A549 (cell line): Measurements from ENCODE around the gene FAM107B.
"Not testable (repeated sequence)": the region's sequence is repeated elsewhere in the genome, so short reads cannot be mapped to it uniquely, and the experiment has no call there.

Source experiments
- CBX8 ChIP-seq: fragments of 200-600 bp; sonication (generic); IDR thresholded peaks from 2 replicates; pipeline ENCODE4 v1.6.1; 2016
- MYC ChIP-seq: IDR thresholded peaks from 2 replicates; pipeline ENCODE4 v1.6.1; 2012; ENCODE audit warnings: mild to moderate bottlenecking, inconsistent platforms, low read length, improper control_type of control experiment, borderline replicate concordance
- POLR2A ChIP-seq: IDR thresholded peaks from 2 replicates; pipeline ENCODE4 v1.6.1; 2012; ENCODE audit warnings: mild to moderate bottlenecking, low read length
- RAD21 ChIP-seq, 2 experiments: fragments of >200 bp in 1 of 2; sonication (Bioruptor Twin) in 1 of 2; formaldehyde crosslinking in 1 of 2; IDR thresholded peaks in 1 of 2; conservative IDR thresholded peaks in 1 of 2; 2 replicates in 1 of 2; 3 replicates in 1 of 2; pipeline ENCODE4 v1.6.1; 2012 to 2018; ENCODE audit warnings: inconsistent platforms in 1 of 2
- REST ChIP-seq: fragments of 200-600 bp; sonication (generic); IDR thresholded peaks from 2 replicates; pipeline ENCODE4 v1.6.1; 2016; ENCODE audit warnings: antibody characterized with exemption, mild to moderate bottlenecking, moderate library complexity
- RFX5 ChIP-seq: fragments of 450-650 bp; IDR thresholded peaks from 2 replicates; pipeline ENCODE4 v1.7.1; 2014; ENCODE audit warnings: antibody characterized with exemption, mild to moderate bottlenecking, moderate library complexity
- SMC3 ChIP-seq: fragments of >200 bp; sonication (Bioruptor Twin); formaldehyde crosslinking; IDR thresholded peaks from 3 replicates; pipeline ENCODE4 v1.6.1; 2018; ENCODE audit warnings: inconsistent platforms
- SREBF2 ChIP-seq: fragments of 450-650 bp; IDR thresholded peaks from 2 replicates; pipeline ENCODE4 v1.6.1; 2014; ENCODE audit warnings: mild to moderate bottlenecking, moderate library complexity
- TF ChIP-seq, protein P1 (sequence below): fragments of >200 bp; sonication (Bioruptor Twin); formaldehyde crosslinking; IDR thresholded peaks from 3 replicates; pipeline ENCODE4 v1.5.1; 2016
- TF ChIP-seq, protein P2 (sequence below): fragments of 450-650 bp; IDR thresholded peaks from 2 replicates; pipeline ENCODE4 v1.6.1; 2014; ENCODE audit warnings: antibody characterized with exemption

DNA sequence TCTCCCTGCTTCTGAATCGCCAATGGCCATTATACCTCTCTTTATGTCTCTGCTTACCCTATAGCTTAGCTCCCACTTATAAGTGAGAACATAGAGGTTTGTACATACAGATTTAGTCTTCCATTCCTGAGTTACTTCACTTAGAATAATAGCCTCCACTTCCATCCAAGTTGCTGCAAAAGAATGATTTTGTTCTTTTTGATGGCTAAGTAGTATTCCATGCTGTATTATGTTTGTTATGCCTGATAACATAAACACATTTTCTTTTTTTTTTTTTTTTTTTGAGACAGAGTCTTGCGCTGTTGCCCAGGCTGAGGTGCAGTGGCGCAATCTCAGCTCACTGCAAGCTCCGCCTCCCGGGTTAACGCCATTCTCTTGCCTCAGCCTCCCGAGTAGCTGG is 42.0 kb upstream of the FAM107B start:
- TF ChIP-seq, protein P1, sequence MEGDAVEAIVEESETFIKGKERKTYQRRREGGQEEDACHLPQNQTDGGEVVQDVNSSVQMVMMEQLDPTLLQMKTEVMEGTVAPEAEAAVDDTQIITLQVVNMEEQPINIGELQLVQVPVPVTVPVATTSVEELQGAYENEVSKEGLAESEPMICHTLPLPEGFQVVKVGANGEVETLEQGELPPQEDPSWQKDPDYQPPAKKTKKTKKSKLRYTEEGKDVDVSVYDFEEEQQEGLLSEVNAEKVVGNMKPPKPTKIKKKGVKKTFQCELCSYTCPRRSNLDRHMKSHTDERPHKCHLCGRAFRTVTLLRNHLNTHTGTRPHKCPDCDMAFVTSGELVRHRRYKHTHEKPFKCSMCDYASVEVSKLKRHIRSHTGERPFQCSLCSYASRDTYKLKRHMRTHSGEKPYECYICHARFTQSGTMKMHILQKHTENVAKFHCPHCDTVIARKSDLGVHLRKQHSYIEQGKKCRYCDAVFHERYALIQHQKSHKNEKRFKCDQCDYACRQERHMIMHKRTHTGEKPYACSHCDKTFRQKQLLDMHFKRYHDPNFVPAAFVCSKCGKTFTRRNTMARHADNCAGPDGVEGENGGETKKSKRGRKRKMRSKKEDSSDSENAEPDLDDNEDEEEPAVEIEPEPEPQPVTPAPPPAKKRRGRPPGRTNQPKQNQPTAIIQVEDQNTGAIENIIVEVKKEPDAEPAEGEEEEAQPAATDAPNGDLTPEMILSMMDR = not testable (repeated sequence)
- TF ChIP-seq REST; RAD21 (conservative IDR thresholded peaks at IDR 0.05 in 1 of 2, IDR thresholded peaks at IDR 0.05 in 1 of 2); POLR2A; SREBF2; SMC3; CBX8; RFX5; MYC: not testable (repeated sequence)
- TF ChIP-seq, protein P2, sequence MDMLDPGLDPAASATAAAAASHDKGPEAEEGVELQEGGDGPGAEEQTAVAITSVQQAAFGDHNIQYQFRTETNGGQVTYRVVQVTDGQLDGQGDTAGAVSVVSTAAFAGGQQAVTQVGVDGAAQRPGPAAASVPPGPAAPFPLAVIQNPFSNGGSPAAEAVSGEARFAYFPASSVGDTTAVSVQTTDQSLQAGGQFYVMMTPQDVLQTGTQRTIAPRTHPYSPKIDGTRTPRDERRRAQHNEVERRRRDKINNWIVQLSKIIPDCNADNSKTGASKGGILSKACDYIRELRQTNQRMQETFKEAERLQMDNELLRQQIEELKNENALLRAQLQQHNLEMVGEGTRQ = not testable (repeated sequence)
